GM12878 (cell line): ENCODE measurements around the gene PAIP2. TPM values are rescaled to one million over a fixed set of nuclear protein-coding genes. Genes with fewer than 3 reads are reported as not detected.
"Not testable (repeated sequence)": the region's sequence is repeated elsewhere in the genome, so short reads cannot be mapped to it uniquely, and the experiment has no call there.

Source experiments
- ATAC-seq: fragments of 200-7000 bp; cut with Tn5 transposase; 3 replicates; pipeline ENCODE4 v1.9.1; 2020; ENCODE audit warnings: mild to moderate bottlenecking, moderate library complexity
- BruUV-seq: library from RNA; stranded (reverse); fragments of 400-500 nt; replicated peaks from 2 replicates; lab custom pipeline; 2021; lab: Mats Ljungman, UMichigan
- CTCF ChIA-PET: fragments of 300-600 bp; sonication (Branson Sonifier 250); formaldehyde crosslinking; extraction: SDS; loops from one replicate; lab custom pipeline; 2021; ENCODE audit warnings: inconsistent platforms; lab: Yijun Ruan, JAX
- POLR2A ChIA-PET: fragments of 350-600 bp; formaldehyde crosslinking; extraction: SDS; loops from one replicate; lab custom pipeline; 2021; ENCODE audit warnings: inconsistent platforms; lab: Charles Lee
- RAD21 ChIA-PET: fragments of 300-600 bp; sonication (Branson Sonifier 250); formaldehyde crosslinking; loops from one replicate; lab custom pipeline; 2023; ENCODE audit warnings: antibody characterized with exemption; ENCODE audit not compliant: unreplicated experiment; lab: Charles Lee
- SMC1A ChIA-PET: fragments of 300-600 bp; sonication (Branson Sonifier 250); formaldehyde crosslinking; loops from one replicate; lab custom pipeline; 2023; ENCODE audit not compliant: unreplicated experiment, uncharacterized antibody; lab: Charles Lee
- DNase-seq: peaks from one replicate; pipeline ENCODE4 v3.0.0-alpha.2; 2011; ENCODE audit warnings: low read depth, low spot score
- FAIRE-seq: peaks from 3 replicates; lab custom pipeline; 2011; peaks lifted over from hg19 to GRCh38; lab: Jason Lieb, UNC
- H2AFZ ChIP-seq: 2 replicates; pipeline ENCODE4 v1.6.0; 2011; ENCODE audit warnings: low read depth, low read length, control low read depth; ENCODE audit not compliant: control insufficient read depth
- H3K27ac ChIP-seq: 2 replicates; pipeline ENCODE4 v1.5.1; 2011; ENCODE audit warnings: control low read depth; ENCODE audit not compliant: control insufficient read depth, insufficient read depth
- H3K27me3 ChIP-seq, 2 experiments: replicated peaks in 1 of 2; 2 replicates each; pipeline versions ENCODE4 v1.6.0 to v1.6.1; 2011; ENCODE audit warnings: low read length in 1 of 2; ENCODE audit not compliant: control insufficient read depth in 2 of 2, insufficient read depth in 2 of 2
- H3K36me3 ChIP-seq, 2 experiments: 2 replicates each; pipeline ENCODE4 v1.5.1; 2011; ENCODE audit warnings: low read length in 1 of 2; ENCODE audit not compliant: control insufficient read depth in 2 of 2, insufficient read depth in 2 of 2
- H3K4me1 ChIP-seq: 2 replicates; pipeline ENCODE4 v1.6.1; 2011; ENCODE audit warnings: mild to moderate bottlenecking, low read length, moderate library complexity, mixed read lengths; ENCODE audit not compliant: control insufficient read depth, insufficient read depth
- H3K4me2 ChIP-seq: 2 replicates; pipeline ENCODE4 v1.6.0; 2011; ENCODE audit warnings: control low read depth; ENCODE audit not compliant: control insufficient read depth, insufficient read depth
- H3K4me3 ChIP-seq: fragments of 200-600 bp; sonication (generic); 2 replicates; pipeline ENCODE4 v1.5.1; 2016
- H3K79me2 ChIP-seq: 2 replicates; pipeline ENCODE4 v1.6.0; 2011; ENCODE audit warnings: low read length; ENCODE audit not compliant: control insufficient read depth, insufficient read depth
- H3K9ac ChIP-seq: 2 replicates; pipeline ENCODE4 v1.8.0; 2011; ENCODE audit warnings: low read length, control low read depth, mixed read lengths; ENCODE audit not compliant: control insufficient read depth, insufficient read depth
- H3K9me3 ChIP-seq: replicated peaks from 3 replicates; pipeline ENCODE4 v1.5.1; 2011; ENCODE audit warnings: mild to moderate bottlenecking, low read length; ENCODE audit not compliant: control insufficient read depth, insufficient read depth
- H4K20me1 ChIP-seq: 2 replicates; pipeline ENCODE4 v1.6.0; 2011; ENCODE audit not compliant: control insufficient read depth, insufficient read depth
- CBX5 ChIP-seq: sonication (generic); IDR thresholded peaks from 2 replicates; pipeline ENCODE4 v1.6.1; 2016; ENCODE audit warnings: low read depth, moderate library complexity, mild to moderate bottlenecking, inconsistent platforms
- NR2F1 ChIP-seq: fragments of 450-650 bp; conservative IDR thresholded peaks from 2 replicates; pipeline ENCODE4 v1.6.1; 2017; ENCODE audit warnings: mild to moderate bottlenecking
- SP1 ChIP-seq: IDR thresholded peaks from one replicate; pipeline ENCODE4 v1.6.1; 2011; ENCODE audit warnings: low read depth, low read length
- WGBS: methylation state at CpG from one replicate; pipeline ENCODE4 v1.1.6; 2016; ENCODE audit warnings: low lambda C conversion rate; ENCODE audit not compliant: insufficient replicate concordance, insufficient coverage; ENCODE audit errors: missing lambda C conversion rate; 5-methylcytosine and 5-hydroxymethylcytosine counted together
- in situ Hi-C: fragments of 300-500 bp; cut with MboI; formaldehyde crosslinking; loops from 9 replicates; pipeline ENCODE4 v1.14.3; 2018; ENCODE audit warnings: mixed read lengths
- intact Hi-C: fragments of 100-400 bp; cut with micrococcal nuclease; formaldehyde crosslinking; loops from one replicate; pipeline ENCODE4 v1.14.2; 2022; ENCODE audit not compliant: unreplicated experiment
- polyA plus RNA-seq, 11 experiments: library from polyadenylated mRNA; depleted of rRNA in 4 of 11; unstranded in 6 of 11; stranded (reverse) in 5 of 11; fragments of >200 nt; fragmentation: Nextera tagmentation in 4 of 11; fragmentation: Illumina TruSeq in 1 of 11; extraction: Ambion mirVana in 4 of 11; extraction: Trizol in 1 of 11; gene quantifications; 1 replicate in 1 of 11; 2 replicates in 10 of 11; pipeline versions ENCODE4 v1.2.1 to v1.2.3, GENCODE V29; 2011 to 2016; ENCODE audit warnings: inconsistent platforms in 2 of 11, missing spikeins in 2 of 11, low read depth in 1 of 11
- total RNA-seq, 4 experiments: library from RNA; depleted of rRNA in 3 of 4; stranded (reverse); fragments of >200 nt in 3 of 4; fragmentation: Illumina TruSeq in 1 of 4; extraction: Trizol in 1 of 4; gene quantifications; 2 replicates each; pipeline versions ENCODE4 v1.2.1 to v1.2.3, GENCODE V29; 2013 to 2021

PAIP2 gene
- total and polyA plus RNA-seq, 10 of the 15 experiments (the other 5 are each of a cell fraction or from before 2014, with no cell fraction given), result 49.9 to 154 (median 102) TPM

- H3K4me1 ChIP-seq, H3K9ac ChIP-seq, ATAC-seq, in situ Hi-C loops, H3K9me3 ChIP-seq, H3K4me2 ChIP-seq, intact Hi-C loops, H3K27ac ChIP-seq, H3K27me3 ChIP-seq, H3K4me3 ChIP-seq, BruUV-seq, H2AFZ ChIP-seq, FAIRE-seq, H4K20me1 ChIP-seq, DNase-seq, H3K36me3 ChIP-seq: not testable (repeated sequence)
- CTCF ChIA-PET, result interaction anchor here (0.7 kb wide), 1 partner anchor 1115 kb away, joined by 3 read pairs; no protein-coding TSS in a partner anchor
- 66% methylated on average over 8 of the region's 9 CpGs for WGBS
- POLR2A ChIA-PET, result interaction anchor here (0.6 kb wide), 3 partner anchors 35 to 822 kb away, joined by 3 read pairs; no protein-coding TSS in a partner anchor
- RAD21 ChIA-PET, result interaction anchor here (1.0 kb wide), 1 partner anchor 72 kb away, joined by 3 read pairs; no protein-coding TSS in a partner anchor
- SMC1A ChIA-PET, result interaction anchor here (0.7 kb wide), 1 partner anchor 232 kb away, joined by 3 read pairs; no protein-coding TSS in a partner anchor
- H3K79me2 ChIP-seq, result peaks cover 51% of the 10 kb centered on the region
Measured at GRCh38 chr5:139347863-139348262, 6.2 kb downstream of the PAIP2 start.

DNA sequence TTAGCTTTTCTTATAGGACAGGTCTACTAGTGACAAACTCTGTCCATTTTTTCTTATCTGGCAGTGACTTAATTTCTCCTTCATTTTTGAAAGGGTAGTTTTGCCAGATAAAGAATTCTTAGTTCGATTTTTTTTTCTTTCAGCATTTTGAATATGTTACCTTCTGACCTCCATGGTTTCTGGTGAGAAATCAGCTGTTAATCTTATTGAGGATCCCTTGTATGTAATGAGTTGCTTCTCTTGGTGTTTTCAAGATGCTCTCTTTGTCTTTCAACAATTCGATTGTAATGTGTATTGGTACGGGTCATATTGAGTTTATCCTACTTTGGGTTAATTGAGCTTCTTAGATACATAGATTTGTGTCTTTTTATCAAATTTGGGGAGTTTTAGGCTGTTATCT is 12.5 kb downstream of the PAIP2 start:
- Histone ChIP-seq H2AFZ (no peak overlapping the region), H3K27me3 (no peaks in the 10 kb centered on the region), H4K20me1 (no peaks in the 10 kb centered on the region), H3K36me3 (no peaks in the 10 kb centered on the region; a peak in 1 of 4 replicates), H3K27ac (no peak overlapping the region), H3K9me3 (peaks cover 4% of the 10 kb centered on the region; the same call in 2 of the 3 replicates), H3K4me1 (no peaks in the 10 kb centered on the region), H3K79me2 (peaks cover 20% of the 10 kb centered on the region), H3K4me3 (no peak overlapping the region), H3K9ac (no peak overlapping the region), H3K4me2 (no peak overlapping the region)
- TF ChIP-seq SP1, result no peak
- TF ChIP-seq NR2F1, result peak; percentile 27; the same call in 1 of the 2 replicates
- peak; percentile 75; the same call in 1 of the 2 replicates for TF ChIP-seq CBX5
- in situ Hi-C loops (no loop called here), intact Hi-C loops (no loop called here)
- FAIRE-seq (no peak), DNase-seq (no peak), ATAC-seq (no peak)
- no TSS peak for BruUV-seq
- ChIA-PET POLR2A (no interaction called here), SMC1A (interaction anchor here (1.3 to 1.7 kb wide), 2 partner anchors 10 to 78 kb away, joined by 4 to 5 read pairs; no protein-coding TSS in a partner anchor), CTCF (interaction anchor here (1.6 kb wide), 1 partner anchor 11 kb away, joined by 5 read pairs; no protein-coding TSS in a partner anchor), RAD21 (no interaction called here)
- WGBS, result 98% methylated on average over 3 of the region's 3 CpGs

GRCh38 chr5:139355900-139356299 is 14.2 kb downstream of the PAIP2 start:
- H3K4me1 ChIP-seq, H4K20me1 ChIP-seq, intact Hi-C loops, CTCF ChIA-PET, BruUV-seq, DNase-seq, FAIRE-seq, ATAC-seq, in situ Hi-C loops, POLR2A ChIA-PET, H3K4me2 ChIP-seq, H3K9ac ChIP-seq, H3K27ac ChIP-seq, RAD21 ChIA-PET, H3K36me3 ChIP-seq, H3K4me3 ChIP-seq, H3K27me3 ChIP-seq, H2AFZ ChIP-seq, H3K9me3 ChIP-seq: not testable (repeated sequence)
- SMC1A ChIA-PET, result interaction anchor here (1.4 kb wide), 1 partner anchor 16 kb away, joined by 3 read pairs; no protein-coding TSS in a partner anchor
- peaks cover 20% of the 10 kb centered on the region for H3K79me2 ChIP-seq
- WGBS, result 96% methylated on average over 8 of the region's 8 CpGs
